NCI-H82 treated with DMSO at 0.1 percent for 48 hours (cell line): ENCODE measurements around the gene GGA3.

ENCODE experiments used
- DNase-seq: peaks from one replicate; lab custom pipeline; 2025; ENCODE audit not compliant: unreplicated experiment; lab: John Stamatoyannopoulos, UW

GGA3 gene

DNA sequence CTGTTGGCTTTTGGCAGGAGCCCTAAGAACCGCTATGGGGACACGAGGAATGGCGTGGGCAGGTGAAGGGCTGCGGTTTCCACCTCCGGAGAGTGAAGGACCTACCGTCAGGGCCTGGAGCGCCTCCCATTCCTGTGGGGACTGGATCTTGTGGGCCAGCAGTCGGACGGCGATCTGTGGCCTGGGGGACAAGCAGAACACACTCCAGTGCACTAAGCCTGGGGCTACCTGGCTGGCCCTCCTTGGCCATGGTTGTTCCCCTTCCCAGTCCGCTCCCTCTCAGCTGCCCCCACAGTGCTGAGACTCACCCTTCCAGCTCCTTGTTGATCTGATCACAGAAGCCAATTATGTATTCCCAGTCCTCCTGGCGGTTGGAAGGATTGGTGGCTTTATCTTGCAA lies 15.0 kb downstream of the GGA3 start:
- no peak for DNase-seq

GRCh38 chr17:75245011-75245410 lies 16.4 kb downstream of the GGA3 start:
- DNase-seq: no peak

GRCh38 chr17:75244133-75244866 lies 17.1 kb downstream of the GGA3 start:
- no peak for DNase-seq

GRCh38 chr17:75242461-75243042 lies 18.9 kb downstream of the GGA3 start:
- no peak for DNase-seq

GRCh38 chr17:75241996-75242460 lies 19.4 kb downstream of the GGA3 start:
- no peak for DNase-seq

DNA sequence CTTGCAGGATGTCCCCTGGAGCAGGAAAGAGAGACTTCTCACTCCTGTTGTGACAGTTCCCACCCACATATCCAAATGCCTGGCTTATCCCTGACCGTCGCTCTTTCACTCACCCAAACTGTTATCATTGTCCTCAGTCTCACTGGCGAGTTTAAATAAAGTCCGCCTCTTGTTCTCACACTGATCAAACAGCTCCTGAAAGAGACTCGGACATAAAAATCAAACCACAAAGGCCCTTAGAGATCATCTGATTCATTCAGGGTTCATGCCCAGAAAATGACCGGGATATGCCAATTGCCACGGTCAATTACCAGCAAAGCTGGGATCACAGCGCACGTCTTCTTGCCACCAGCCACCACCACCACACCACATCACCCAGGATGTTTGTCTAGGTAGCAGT lies 19.9 kb downstream of the GGA3 start:
- no peak for DNase-seq

- DNase-seq: no peak
Measured at GRCh38 chr17:75241143-75241430, 20.3 kb downstream of the GGA3 start.

GRCh38 chr17:75240394-75241142 lies 20.8 kb downstream of the GGA3 start:
- DNase-seq: peak; percentile 30

GRCh38 chr17:75239778-75240393 lies 21.5 kb downstream of the GGA3 start:
- no peak for DNase-seq

GRCh38 chr17:75239214-75239613 lies 22.2 kb downstream of the GGA3 start:
- DNase-seq: no peak

DNA sequence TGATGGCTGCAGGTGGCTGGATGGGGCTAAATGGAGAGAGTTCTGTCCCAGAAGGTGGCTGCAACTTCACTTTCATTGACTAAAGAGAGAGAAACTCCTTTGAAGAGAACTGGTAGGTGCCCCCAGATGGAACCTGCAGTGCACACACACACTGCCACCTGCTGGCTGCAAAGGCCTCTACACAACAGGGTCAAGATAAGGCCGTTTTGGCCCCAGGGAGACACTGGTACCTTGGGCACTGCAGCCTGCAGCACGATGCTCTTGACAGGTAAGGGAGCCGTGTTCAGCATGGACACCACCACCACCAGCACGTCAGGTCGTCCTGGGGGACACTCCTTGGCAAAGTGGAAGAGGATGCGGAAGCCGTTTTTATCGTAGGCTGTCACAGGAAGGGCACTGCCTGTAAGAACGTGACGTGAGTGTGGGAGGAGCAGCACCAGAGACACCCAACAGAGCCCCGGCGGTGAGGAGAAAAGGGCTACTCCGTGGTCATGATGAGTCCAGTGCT lies 22.7 kb downstream of the GGA3 start:
- DNase-seq: peak; percentile 31

DNA sequence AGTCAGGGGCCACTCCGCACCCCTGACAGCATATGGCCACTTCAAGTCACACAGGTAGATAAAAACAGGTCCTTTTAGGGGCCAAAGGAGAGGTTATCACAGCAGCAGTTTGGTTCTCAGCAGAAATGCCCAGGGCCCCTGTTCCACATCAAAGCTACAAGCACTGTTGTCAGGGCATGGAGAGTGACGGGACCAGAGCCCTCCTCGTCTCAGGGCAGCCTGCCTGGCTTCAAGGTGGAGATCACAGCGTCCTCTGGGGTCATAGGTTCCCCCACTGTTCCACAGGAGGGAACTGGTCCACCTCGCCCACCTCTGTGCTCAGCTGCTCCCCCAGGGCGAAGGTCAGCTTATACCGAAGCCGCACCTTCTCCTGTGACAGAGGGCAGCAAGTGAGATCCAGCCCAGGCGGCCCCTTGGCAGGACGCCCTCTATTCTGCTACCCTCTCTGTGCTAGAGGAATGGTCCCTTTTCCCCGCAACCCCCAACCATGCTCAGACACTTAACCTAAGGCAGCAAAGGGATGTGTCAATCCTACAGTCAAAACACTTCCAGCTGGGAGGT lies 23.3 kb downstream of the GGA3 start:
- DNase-seq: no peak

DNA sequence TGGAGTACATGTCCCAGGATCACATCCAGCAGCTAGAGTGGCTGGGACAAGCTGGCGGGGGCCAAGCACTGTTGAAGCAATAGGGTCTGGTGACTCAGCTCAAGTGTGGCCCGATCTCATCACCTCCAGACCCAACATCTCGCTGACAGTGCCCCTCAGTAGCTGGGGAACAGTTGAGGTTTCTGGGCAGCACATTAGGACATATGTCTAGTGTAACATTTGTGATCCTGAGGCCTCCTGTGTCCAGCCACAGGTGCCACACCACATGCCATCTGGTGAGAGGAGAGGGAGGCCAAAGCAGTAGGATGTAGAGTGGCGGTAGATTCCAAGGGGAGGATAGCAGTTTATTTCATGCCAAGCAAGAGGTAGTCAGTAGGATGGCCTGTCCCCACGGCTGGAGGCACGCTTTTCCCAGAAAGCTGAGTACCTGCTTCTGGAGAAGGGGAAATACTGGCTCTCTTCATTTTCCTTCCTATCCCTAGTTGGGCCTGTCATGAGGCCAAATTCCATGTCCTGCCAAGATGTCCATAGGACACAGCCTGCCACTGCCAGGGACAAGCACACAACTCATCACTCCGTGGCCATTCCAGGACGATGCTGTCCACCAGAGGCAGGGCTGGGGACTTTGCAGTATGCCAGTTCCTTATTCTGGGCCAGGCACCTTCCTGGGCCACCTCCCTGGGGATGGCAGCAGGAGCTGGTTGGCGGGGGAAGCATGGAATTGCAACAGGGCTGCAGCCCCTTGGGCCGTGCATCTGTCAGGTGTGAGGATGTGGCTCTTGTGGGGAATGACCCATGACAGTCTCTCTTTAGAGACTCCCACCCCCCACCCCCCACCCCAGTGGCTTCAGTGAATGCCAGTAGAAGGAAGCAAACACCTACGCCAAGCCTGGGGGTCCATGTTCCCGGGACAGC lies 24.0 kb downstream of the GGA3 start:
- no peak for DNase-seq

- DNase-seq: no peak
Measured at GRCh38 chr17:75232786-75233185, 28.6 kb downstream of the GGA3 start.

GRCh38 chr17:75231741-75232464 lies 29.5 kb downstream of the GGA3 start:
- DNase-seq: no peak

DNA sequence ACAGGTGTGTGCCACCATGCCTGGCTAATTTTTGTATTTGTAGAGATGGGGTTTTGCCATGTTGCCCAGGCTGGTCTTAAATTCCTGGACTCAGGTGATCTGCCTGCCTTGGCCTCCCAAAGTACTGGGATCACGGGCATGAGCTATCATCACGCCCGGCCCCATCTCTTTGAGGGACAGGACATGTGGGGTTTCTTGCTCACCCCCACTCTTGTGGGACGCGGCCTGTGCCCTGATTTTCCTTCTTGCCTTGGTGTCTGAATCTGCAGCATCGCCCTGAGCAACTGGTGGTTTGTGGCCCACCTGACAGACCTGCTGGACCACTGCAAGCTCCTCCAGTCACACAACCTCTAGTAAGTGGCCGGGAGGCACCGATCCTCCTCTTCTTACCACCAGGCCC lies 30.3 kb downstream of the GGA3 start:
- DNase-seq: no peak

- DNase-seq: no peak
Measured at GRCh38 chr17:75228847-75229246, 32.6 kb downstream of the GGA3 start.

DNA sequence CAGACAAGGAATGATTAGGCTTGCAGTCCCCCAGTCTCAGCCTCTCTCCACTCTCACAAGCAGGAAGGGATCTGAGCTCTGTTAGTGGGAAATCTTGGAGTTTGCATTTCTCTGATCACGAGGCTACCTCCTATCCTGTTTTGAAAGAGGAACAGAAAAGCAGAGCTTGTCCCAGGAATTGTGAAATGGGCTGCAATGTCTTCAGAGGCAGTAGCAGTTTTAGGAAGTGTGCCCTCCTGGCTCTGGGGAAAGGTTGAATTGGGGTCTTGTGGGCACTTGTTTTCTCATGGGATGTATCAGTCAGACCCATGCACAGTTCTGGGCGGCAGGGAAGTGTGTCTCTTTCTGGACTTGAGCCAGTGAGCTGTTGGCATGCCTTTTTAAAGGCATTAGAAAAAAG lies 33.1 kb downstream of the GGA3 start:
- DNase-seq: no peak

GRCh38 chr17:75227729-75228128 lies 33.7 kb downstream of the GGA3 start:
- DNase-seq: no peak

DNA sequence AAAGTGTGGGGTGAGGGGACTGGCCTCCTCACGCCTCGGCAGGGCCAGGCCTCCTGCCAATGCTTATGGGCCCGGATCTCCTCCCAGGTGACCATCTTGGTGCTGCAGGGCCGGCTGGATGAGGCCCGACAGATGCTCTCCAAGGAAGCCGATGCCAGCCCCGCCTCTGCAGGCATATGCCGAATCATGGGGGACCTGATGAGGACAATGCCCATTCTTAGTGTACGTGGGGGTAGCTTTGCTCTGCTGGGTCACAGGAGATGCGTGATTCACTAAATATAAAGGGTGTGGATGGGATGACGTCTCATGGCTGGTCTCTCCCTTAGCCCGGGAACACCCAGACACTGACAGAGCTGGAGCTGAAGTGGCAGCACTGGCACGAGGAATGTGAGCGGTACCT lies 36.4 kb downstream of the GGA3 start:
- DNase-seq: no peak
